WTC11 (cell line): ENCODE results near the gene CPD. TPM values are rescaled to one million over a fixed set of nuclear protein-coding genes. Genes with fewer than 3 reads are reported as not detected.

ENCODE experiments used
- ATAC-seq: fragments of 200-7000 bp; cut with Tn5 transposase; 2 replicates; pipeline ENCODE4 v1.10.0; 2021; ENCODE audit warnings: mild to moderate bottlenecking, moderate library complexity
- CTCF ChIA-PET: fragments of 300-600 bp; sonication (Branson Sonifier 250); formaldehyde crosslinking; loops from one replicate; lab custom pipeline; 2021; ENCODE audit warnings: antibody characterized with exemption; lab: Charles Lee
- POLR2A ChIA-PET: fragments of 350-600 bp; sonication (Branson Sonifier 250); formaldehyde crosslinking; loops from one replicate; lab custom pipeline; 2021; ENCODE audit warnings: antibody characterized with exemption; lab: Charles Lee
- DNase-seq: peaks from one replicate; pipeline ENCODE4 v3.0.0; 2021; ENCODE audit warnings: low spot score
- H3K27ac Mint-ChIP-seq: 2 replicates; pipeline ENCODE4 v1.8.0; 2021; ENCODE audit warnings: mixed read lengths
- H3K27me3 Mint-ChIP-seq: 2 replicates; pipeline ENCODE4 v1.8.0; 2021; ENCODE audit warnings: low read depth, mild to moderate bottlenecking, moderate library complexity, mixed read lengths
- H3K36me3 Mint-ChIP-seq: 2 replicates; pipeline ENCODE4 v1.8.0; 2021; ENCODE audit warnings: mixed read lengths
- H3K4me1 Mint-ChIP-seq: 2 replicates; pipeline ENCODE4 v1.8.0; 2022; ENCODE audit warnings: mixed read lengths
- H3K4me3 Mint-ChIP-seq: 2 replicates; pipeline ENCODE4 v1.8.0; 2021; ENCODE audit warnings: mild to moderate bottlenecking, moderate library complexity, mixed read lengths
- H3K9me3 Mint-ChIP-seq: 2 replicates; pipeline ENCODE4 v1.8.0; 2021; ENCODE audit warnings: mixed read lengths
- AR ChIP-seq: fragments of 250-450 bp; sonication (Bioruptor Pico); IDR thresholded peaks from 2 replicates; pipeline ENCODE4 v1.9.0; 2021; ENCODE audit warnings: mild to moderate bottlenecking
- ATF1 ChIP-seq: sonication (generic); formaldehyde crosslinking; IDR thresholded peaks from 2 replicates; pipeline ENCODE4 v1.8.1; 2023; ENCODE audit warnings: mild to moderate bottlenecking, moderate library complexity, missing genetic modification reagents
- CDX4 ChIP-seq: fragments of 250-450 bp; sonication (Bioruptor Pico); IDR thresholded peaks from 2 replicates; pipeline ENCODE4 v1.9.0; 2021; ENCODE audit warnings: moderate library complexity, mild to moderate bottlenecking, inconsistent platforms, borderline replicate concordance
- E2F4 ChIP-seq: sonication (generic); formaldehyde crosslinking; IDR thresholded peaks from 2 replicates; pipeline ENCODE4 v1.8.1; 2022; ENCODE audit warnings: low read depth, mild to moderate bottlenecking, moderate library complexity, missing genetic modification reagents, borderline replicate concordance
- EMX1 ChIP-seq: fragments of 250-450 bp; sonication (Bioruptor Pico); IDR thresholded peaks from 2 replicates; pipeline ENCODE4 v1.8.0; 2021; ENCODE audit warnings: mild to moderate bottlenecking
- FOXJ3 ChIP-seq: sonication (generic); formaldehyde crosslinking; IDR thresholded peaks from 2 replicates; pipeline ENCODE4 v1.9.0; 2021; ENCODE audit warnings: missing genetic modification reagents, mild to moderate bottlenecking, borderline replicate concordance
- FOXK1 ChIP-seq: sonication (generic); formaldehyde crosslinking; IDR thresholded peaks from 2 replicates; pipeline ENCODE4 v1.8.0; 2022; ENCODE audit warnings: mild to moderate bottlenecking, moderate library complexity, missing genetic modification reagents
- JAZF1 ChIP-seq: fragments of 250-450 bp; sonication (Bioruptor Pico); IDR thresholded peaks from 2 replicates; pipeline ENCODE4 v1.9.0; 2021; ENCODE audit warnings: moderate library complexity, mild to moderate bottlenecking, inconsistent platforms
- JUN ChIP-seq: sonication (generic); formaldehyde crosslinking; IDR thresholded peaks from 2 replicates; pipeline ENCODE4 v1.8.0; 2023; ENCODE audit warnings: mild to moderate bottlenecking, missing genetic modification reagents
- KAT7 ChIP-seq: sonication (generic); formaldehyde crosslinking; IDR thresholded peaks from 2 replicates; pipeline ENCODE4 v1.8.1; 2023; ENCODE audit warnings: missing genetic modification reagents, mild to moderate bottlenecking, borderline replicate concordance
- NR2C2 ChIP-seq: sonication (generic); formaldehyde crosslinking; IDR thresholded peaks from 2 replicates; pipeline ENCODE4 v1.8.0; 2022; ENCODE audit warnings: mild to moderate bottlenecking, missing genetic modification reagents
- SP1 ChIP-seq: sonication (generic); formaldehyde crosslinking; conservative IDR thresholded peaks from 2 replicates; pipeline ENCODE4 v1.8.1; 2022; ENCODE audit warnings: missing genetic modification reagents
- TCF7 ChIP-seq: sonication (generic); formaldehyde crosslinking; IDR thresholded peaks from 2 replicates; pipeline ENCODE4 v1.8.0; 2022; ENCODE audit warnings: mild to moderate bottlenecking, low read depth, missing genetic modification reagents, moderate library complexity
- TEAD1 ChIP-seq: sonication (generic); formaldehyde crosslinking; IDR thresholded peaks from 2 replicates; pipeline ENCODE4 v1.8.0; 2022; ENCODE audit warnings: mild to moderate bottlenecking, missing genetic modification reagents
- USF2 ChIP-seq: sonication (generic); formaldehyde crosslinking; IDR thresholded peaks from 2 replicates; pipeline ENCODE4 v1.8.1; 2023; ENCODE audit warnings: mild to moderate bottlenecking, missing genetic modification reagents, moderate library complexity
- ZBTB43 ChIP-seq: sonication (generic); formaldehyde crosslinking; IDR thresholded peaks from 2 replicates; pipeline ENCODE4 v1.8.1; 2023; ENCODE audit warnings: mild to moderate bottlenecking, missing genetic modification reagents
- ZNF121 ChIP-seq: sonication (generic); formaldehyde crosslinking; IDR thresholded peaks from 2 replicates; pipeline ENCODE4 v1.8.0; 2023; ENCODE audit warnings: missing genetic modification reagents
- ZNF317 ChIP-seq: sonication (generic); formaldehyde crosslinking; IDR thresholded peaks from 2 replicates; pipeline ENCODE4 v1.8.1; 2023; ENCODE audit warnings: low read depth, mild to moderate bottlenecking, moderate library complexity, missing genetic modification reagents, borderline replicate concordance
- ZNF423 ChIP-seq: fragments of 250-450 bp; sonication (Bioruptor Pico); IDR thresholded peaks from 2 replicates; pipeline ENCODE4 v2.1.2; 2022; ENCODE audit warnings: mild to moderate bottlenecking, moderate library complexity
- total RNA-seq: library from RNA; stranded (reverse); gene quantifications from 3 replicates; pipeline ENCODE4 v1.2.3, GENCODE V29; 2021

CPD gene
- total RNA-seq, 1 experiment from 2014 or later = 36.1 TPM

- Mint-ChIP-seq H3K4me1 (peaks cover 5% of the 10 kb centered on the region), H3K27me3 (peaks cover 40% of the 10 kb centered on the region), H3K9me3 (no peaks in the 10 kb centered on the region), H3K36me3 (no peaks in the 10 kb centered on the region), H3K4me3 (no peak overlapping the region), H3K27ac (no peak overlapping the region; the same call in 1 of the 2 replicates)
- POLR2A ChIA-PET = no interaction called here
- no peak for ATAC-seq
- TF ChIP-seq JAZF1 (CRISPR knock-in tag) = no peak
- CTCF ChIA-PET = no interaction called here
- no peak for DNase-seq
Measured at GRCh38 chr17:30345527-30346075, 33.1 kb upstream of the CPD start.

- Mint-ChIP-seq H3K27me3 (peaks cover 38% of the 10 kb centered on the region), H3K9me3 (no peaks in the 10 kb centered on the region), H3K4me1 (no peaks in the 10 kb centered on the region), H3K4me3 (no peak overlapping the region), H3K27ac (no peak overlapping the region; the same call in 1 of the 2 replicates), H3K36me3 (no peaks in the 10 kb centered on the region)
- ATAC-seq = no peak
- DNase-seq = no peak
- TF ChIP-seq JAZF1 (CRISPR knock-in tag) (no peak), TEAD1 (no peak), FOXK1 (CRISPR knock-in tag) (no peak), EMX1 (CRISPR knock-in tag) (no peak), FOXJ3 (CRISPR knock-in tag) (no peak), TCF7 (CRISPR knock-in tag) (no peak), JUN (CRISPR knock-in tag) (no peak), ZNF121 (no peak), USF2 (CRISPR knock-in tag) (no peak), ZBTB43 (CRISPR knock-in tag) (no peak), E2F4 (CRISPR knock-in tag) (no peak), AR (CRISPR knock-in tag) (no peak), KAT7 (CRISPR knock-in tag) (no peak), NR2C2 (CRISPR knock-in tag) (no peak), ZNF317 (CRISPR knock-in tag) (no peak), ZNF423 (CRISPR knock-in tag) (no peak), ATF1 (CRISPR knock-in tag) (no peak), CDX4 (no peak), SP1 (CRISPR knock-in tag) (no peak)
- ChIA-PET POLR2A (no interaction called here), CTCF (no interaction called here)
Measured at GRCh38 chr17:30346221-30346795, 32.4 kb upstream of the CPD start.
